Stimulated activated CD4-positive, alpha-beta T cell treated with anti-CD3 and anti-CD28 coated beads, TNF-alpha, amount 100 ng/mL, for 48 hours (primary cell): ENCODE results near the gene LAMA1.
"Not testable (repeated sequence)": the region's sequence is repeated elsewhere in the genome, so short reads cannot be mapped to it uniquely, and the experiment has no call there.

Source experiments
- DNase-seq, 3 donors: peaks; one replicate each; pipeline ENCODE4 v3.0.0-alpha.2; 2020; ENCODE audit warnings: low read depth in 3 of 3

The LAMA1 gene, protein sequence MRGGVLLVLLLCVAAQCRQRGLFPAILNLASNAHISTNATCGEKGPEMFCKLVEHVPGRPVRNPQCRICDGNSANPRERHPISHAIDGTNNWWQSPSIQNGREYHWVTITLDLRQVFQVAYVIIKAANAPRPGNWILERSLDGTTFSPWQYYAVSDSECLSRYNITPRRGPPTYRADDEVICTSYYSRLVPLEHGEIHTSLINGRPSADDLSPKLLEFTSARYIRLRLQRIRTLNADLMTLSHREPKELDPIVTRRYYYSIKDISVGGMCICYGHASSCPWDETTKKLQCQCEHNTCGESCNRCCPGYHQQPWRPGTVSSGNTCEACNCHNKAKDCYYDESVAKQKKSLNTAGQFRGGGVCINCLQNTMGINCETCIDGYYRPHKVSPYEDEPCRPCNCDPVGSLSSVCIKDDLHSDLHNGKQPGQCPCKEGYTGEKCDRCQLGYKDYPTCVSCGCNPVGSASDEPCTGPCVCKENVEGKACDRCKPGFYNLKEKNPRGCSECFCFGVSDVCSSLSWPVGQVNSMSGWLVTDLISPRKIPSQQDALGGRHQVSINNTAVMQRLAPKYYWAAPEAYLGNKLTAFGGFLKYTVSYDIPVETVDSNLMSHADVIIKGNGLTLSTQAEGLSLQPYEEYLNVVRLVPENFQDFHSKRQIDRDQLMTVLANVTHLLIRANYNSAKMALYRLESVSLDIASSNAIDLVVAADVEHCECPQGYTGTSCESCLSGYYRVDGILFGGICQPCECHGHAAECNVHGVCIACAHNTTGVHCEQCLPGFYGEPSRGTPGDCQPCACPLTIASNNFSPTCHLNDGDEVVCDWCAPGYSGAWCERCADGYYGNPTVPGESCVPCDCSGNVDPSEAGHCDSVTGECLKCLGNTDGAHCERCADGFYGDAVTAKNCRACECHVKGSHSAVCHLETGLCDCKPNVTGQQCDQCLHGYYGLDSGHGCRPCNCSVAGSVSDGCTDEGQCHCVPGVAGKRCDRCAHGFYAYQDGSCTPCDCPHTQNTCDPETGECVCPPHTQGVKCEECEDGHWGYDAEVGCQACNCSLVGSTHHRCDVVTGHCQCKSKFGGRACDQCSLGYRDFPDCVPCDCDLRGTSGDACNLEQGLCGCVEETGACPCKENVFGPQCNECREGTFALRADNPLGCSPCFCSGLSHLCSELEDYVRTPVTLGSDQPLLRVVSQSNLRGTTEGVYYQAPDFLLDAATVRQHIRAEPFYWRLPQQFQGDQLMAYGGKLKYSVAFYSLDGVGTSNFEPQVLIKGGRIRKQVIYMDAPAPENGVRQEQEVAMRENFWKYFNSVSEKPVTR (N-terminal part only)

DNA sequence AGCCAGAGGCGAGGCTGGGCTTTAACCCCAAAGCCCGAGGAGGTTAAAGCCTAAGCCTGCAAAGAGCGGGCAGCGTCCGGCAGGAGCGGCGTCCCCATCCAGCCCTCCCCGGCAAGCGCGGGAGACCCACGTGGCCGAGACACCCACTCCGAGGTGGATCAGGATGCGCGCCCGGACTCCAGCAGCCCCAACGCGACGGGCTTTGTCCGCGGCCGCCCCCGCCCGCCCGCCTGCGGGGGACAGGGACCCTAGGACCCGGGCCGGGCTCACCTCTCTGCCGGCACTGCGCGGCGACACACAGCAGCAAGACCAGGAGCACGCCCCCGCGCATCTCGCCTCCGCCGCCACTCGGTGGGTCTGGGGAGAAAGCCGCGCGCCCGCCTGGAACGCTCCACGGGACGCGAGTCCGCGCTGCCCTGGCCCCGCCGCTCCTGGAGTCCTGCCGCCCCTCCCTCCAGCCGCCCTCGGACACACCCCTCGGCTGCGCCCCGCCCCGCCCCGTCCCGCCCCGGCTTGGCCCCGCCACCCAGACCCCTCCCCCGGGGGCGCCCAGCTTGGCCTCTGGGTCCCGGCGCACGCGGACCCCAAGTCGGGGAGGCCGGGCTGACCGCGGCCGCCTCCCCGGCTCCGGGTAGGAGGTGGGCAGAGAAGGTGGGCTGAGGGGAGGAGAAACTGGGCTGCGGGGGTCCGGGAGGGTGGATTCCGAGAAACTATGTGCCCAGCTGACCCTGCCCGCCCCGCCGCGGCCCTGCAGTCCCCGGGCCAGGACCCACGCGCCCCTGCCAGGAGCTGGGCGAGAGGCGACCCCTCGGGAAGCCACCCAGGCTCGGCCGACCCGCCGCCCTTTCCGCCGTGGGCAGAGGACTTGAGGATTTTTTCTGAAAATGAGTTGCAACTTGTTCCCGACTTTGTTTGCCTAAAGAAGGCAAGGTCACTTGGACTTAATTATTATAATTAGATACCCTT lies at the start of gene LAMA1:
TSS of gene LAMA1 (minus strand) at position 408 of the 966 bp plus-strand sequence. CDS start at position 331, 77 bp downstream.
- DNase-seq, result no peak

DNA sequence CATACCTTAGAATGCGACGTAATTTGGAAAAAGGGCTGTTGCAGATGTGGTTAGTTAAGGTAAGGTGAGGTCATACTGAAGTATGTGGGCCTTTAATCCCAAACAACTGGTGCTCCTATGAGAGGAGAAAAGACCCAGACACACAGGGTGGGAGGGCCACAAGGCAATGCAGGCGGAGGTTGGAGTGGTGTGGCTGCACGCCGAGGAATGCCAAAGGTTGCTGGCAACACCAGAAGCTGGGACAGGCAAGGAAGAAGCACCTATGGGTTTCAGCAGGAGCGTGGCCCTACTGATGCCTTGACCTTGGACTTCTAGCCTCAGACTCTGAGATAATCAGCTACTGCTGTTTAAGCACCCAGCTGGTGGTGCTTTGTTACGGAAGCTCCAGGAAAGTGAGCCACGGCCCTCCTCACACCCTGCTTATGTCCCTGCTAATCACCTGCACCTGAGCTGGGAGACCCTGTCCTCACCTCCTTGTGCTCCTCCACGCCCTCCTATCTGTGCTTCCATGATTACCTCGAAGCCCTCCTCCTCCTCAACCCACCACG lies 48.3 kb upstream of the LAMA1 start:
- DNase-seq, result no peak

DNA sequence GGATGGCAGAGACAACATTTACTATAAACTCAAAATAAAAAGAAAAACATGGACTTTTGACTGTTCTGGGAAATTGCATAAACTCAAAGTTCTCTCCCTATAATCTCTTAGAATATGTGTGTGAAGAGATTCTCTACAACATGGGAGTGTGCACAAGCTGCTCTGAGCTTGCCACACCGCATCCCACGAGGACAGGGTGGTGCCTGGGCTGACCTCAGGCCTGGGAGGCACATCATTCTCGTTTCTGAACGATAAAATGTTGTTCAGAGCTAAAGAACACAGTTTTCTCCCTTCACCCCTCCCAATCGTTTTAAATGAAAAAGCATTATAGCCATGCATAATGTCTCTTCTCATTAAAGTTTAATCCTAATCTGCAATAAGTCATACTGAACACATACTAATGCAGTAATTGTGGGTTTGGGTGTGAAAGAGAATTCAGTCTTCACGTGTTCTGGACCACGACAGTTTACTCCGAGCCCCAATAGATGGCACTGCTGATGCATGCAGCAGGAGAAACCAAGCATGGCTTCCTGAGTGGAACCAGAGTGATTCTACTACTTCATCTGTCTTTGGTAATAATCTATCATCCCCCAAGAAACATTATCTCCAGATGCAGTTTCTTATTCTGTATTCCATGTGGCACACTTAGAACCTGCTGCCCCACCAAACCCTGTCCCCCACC lies 46.9 kb upstream of the LAMA1 start:
- DNase-seq, result no peak

DNA sequence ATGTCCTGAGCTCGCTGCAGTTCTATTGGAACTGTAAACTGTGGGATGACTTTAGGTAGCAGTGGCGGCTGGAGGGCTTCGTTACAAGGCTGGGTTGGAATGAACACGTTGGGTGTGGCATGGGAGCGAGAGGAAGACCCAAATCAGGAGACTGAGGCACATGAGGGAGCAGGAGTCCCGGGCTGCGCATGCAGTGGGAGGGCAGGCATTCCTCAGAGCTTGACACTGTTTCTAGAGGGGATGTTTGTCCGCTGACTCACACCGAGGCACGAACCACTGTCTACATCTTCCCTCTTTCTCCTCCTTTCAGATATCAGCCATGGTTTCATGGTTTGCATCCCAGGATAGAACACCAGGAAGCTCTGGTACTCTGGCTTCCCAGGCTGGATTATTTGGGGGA lies 40.6 kb upstream of the LAMA1 start:
- no peak for DNase-seq

DNA sequence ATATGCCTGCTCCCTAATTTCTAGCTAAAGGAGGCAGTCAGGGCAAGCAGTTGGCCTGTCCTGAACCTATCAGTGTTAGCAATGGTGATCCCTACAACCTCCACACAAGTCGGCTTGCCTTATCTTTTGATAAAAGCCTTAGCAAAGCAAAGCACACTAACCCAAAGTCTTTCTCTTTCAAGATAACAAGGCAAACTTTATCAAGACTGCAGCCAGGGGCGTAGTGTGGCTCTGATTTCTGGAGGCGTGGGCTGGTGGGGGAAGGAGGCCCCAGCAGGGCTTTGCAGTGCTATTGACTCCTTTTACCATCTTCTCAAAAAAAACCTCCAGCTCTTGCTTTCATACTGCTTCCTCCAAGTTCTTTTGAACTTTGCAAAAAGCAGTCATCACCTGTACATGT lies 40.2 kb upstream of the LAMA1 start:
- no peak for DNase-seq

DNA sequence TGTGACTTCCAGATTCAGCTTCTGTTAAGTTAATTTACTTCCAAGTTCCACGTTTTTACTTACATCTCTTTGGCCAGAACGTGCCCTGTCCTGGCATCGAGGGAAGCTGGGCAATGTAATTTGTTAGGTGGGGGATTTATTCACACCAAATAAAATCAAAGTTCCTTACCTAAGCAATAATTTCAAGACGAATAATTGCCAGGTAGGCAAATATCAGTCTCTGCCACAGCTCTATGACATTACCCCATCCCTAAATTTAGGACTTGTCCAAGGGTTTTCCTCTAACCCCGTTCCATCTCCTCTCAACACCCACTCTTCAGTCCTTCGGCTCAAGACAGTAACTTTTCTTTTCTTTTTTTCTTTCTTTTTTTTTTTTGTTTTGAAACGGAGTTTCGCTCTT lies 38.3 kb upstream of the LAMA1 start:
- DNase-seq, result no peak

DNA sequence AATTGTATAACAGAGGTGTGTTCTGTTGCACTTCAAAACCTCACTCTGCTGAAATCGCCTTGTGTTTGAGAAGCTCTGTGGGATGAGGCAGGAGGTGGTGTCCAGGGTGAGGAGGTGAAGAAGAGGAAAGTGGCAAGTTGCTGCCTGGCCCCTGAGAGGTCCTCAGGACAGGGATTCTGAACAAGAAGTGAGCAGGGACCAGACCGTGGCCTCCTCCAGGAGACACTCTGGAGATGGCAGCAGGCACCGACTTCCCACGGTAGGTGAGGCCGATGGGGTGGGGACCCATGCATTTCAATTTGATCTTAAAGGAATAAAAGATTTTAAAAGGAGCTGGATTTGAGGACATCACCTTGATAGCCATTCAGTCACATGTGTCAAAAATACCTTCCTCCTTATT lies 37.5 kb upstream of the LAMA1 start:
- DNase-seq, result no peak

DNA sequence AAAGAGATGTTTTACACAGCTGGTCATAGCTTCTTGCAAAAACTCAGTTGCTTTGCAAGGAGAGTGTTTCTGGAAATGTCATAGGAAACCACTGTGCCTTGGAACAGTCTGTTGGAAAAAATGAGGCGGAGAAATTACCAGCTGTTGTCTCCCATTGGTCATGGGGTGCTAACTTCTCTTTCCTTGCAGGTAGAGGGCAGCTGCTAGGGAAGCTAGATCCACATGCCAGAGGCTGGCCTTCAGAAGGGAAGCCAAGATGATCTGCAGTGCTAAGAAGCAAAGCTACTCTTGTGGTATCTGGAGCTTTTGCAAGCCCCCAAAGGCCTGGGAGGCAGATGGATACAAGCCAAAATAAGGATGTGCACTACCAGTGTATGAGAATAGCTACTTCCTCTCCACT lies 34.8 kb upstream of the LAMA1 start:
- no peak for DNase-seq

DNA sequence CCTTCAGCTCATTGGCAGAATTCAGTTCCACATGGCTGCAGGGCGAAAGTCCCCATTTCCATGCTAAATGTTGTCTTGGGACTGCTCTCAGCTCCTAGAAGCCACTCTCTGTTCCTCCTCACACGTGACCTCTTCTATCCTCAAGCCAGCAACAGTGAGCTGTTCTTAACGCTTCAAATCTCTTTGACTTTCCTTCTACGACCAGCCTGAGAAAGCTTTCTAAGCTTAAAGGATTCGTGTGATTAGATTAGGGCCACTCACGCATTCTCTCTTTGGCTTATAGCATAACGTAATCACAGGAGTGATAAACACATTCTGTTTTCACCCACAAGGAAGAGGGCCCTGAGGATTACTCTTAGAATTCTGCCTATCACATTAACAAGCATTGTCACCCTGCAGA lies 29.8 kb upstream of the LAMA1 start:
- no peak for DNase-seq

DNA sequence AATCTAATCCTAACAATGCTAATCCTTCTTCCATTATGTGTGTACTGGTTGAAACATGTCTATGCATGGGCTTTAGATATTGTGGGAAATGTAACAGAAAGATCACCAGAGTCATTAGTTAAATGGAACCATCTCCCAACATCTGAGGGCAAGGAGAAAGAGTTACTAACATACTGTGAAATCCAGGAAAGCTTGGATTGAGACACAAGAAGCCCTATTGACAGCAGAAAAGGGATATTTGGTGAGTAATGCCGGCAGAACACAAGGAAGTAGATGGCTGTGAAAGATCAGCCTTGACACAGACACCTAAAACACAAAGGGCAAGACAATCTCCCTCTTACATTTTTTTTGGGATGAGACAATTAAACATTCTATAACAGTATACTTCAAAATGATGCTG lies 28.5 kb upstream of the LAMA1 start:
- DNase-seq, result no peak

DNA sequence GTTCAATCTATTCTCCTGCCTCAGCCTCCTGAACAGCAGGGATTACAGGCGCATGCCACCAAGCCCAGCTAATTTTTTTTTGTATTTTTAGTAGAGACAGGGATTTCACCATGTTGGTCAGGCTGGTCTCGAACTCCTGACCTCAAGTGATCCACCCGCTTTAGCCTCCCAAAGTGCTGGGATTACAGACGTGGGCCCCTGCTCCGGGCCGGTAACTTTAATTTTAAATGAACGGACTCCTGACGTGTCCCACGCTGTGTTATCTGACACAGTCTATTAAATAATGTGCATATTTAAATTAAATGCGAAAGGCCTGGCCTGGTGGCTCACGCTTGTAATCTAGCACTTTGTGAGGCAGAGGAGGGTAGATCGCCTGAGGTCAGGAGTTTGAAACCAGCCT lies 27.3 kb upstream of the LAMA1 start:
- DNase-seq, result not testable (repeated sequence)

DNA sequence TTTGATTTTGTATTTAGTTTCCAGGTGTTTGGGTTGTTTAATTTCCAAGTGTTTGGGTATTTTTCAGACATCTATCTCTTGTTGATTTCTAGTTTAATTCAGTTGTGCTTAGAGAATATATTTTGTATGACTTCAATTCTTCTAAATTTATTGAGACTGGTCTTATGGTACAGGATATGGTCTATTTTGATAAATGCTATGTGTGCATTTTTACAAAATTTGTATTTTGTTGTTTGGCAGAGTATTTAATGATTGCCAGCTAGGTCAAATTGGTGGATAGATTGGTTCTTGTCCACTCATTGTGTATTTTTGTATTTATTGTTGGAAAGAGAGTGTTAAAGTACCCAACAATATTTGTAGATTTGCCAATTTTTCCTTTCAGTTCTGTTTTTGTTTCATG lies 23.7 kb upstream of the LAMA1 start:
- DNase-seq, result no peak

DNA sequence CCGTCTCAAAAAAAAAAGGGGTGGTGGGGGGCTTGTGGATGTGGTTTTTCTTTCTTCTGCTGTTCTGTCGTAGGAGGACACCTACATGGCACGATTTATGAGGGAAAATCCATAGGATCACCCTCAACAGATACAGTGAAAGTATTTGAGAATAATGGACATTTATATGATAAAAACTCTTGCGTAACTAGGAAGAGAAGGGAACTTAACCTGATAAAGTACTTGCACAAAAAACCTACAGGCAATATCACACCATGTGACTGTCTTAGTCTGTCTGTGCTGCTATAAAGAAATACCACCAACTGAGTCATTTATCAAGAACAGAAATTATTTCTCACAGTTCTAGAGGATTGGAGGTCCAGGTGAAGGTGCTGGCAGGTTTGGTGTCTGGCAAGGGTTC lies 21.8 kb upstream of the LAMA1 start:
- DNase-seq, result no peak

DNA sequence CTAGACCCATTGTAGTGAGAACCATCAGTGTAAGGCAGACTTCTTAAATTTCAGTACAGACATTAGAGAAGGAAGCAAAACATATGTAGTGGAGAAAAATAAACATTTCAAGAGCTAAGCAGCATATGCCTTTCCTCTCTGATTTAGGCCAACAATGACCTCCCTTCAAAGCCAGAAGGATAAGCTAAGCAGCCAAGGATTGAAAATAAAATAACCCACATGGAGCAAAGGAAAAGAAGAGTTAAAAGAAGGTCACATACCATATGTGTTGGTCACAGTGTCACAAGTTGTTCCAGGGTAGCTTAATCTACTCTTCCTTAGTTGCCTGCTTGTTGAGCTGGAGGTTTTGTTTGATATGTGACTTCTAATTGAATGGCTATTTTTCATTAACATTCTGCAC lies 15.6 kb upstream of the LAMA1 start:
- no peak for DNase-seq

DNA sequence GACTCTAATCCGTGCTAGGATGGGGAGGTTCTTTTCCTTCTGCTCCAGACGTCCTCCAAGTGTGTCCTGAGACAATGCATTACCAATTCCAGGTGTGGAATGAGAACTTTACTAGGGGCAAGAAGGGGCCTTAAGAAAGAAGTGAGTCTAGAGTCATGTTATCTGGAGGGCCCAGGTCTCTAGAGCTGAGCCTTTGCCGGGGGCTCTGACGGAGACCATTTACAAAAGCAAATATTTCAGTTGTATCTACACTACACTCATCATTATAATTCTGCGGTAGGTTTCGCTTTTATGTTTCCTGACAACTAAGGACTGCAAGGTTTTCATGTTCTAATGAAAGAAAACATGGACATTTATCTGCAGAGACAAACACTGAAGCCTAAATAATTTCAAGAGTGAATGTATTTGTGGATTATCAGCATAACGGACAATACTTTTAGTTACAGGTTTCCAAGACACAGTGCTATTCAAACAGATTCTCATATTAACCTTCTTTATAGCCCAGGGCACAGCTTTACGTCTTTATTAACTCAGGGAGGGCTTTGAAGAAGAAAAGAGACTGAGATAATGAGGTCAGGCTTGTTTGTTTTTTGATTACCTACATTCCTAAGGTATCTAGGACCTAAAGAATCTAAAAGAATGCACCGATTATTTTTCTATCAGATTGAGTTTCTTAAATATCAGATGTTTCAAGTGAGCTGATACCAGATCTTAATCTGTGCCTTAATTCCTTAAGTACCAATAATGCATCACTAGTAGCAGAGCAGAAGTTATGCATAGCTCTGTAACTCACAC lies 15.0 kb upstream of the LAMA1 start:
- no peak for DNase-seq

DNA sequence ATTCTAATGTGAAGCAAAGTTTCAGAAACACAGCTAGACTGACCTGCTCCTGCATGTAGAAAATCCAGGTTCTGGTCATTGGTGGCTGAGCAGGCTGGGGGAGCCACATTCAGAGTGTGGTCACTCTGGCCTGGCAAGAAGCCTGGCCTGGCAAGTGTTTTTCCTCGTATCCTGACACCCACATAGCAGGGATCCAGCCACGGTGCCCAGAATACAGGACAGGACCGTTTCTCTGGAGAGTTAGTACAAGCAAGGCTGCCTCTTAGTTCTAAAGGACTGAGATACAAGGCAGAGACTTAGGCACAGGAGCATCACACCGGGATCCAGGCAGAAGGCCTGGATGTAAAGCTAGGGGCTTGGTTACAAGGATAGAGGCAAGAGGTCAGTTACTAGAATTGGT lies 4.8 kb upstream of the LAMA1 start:
- no peak for DNase-seq

DNA sequence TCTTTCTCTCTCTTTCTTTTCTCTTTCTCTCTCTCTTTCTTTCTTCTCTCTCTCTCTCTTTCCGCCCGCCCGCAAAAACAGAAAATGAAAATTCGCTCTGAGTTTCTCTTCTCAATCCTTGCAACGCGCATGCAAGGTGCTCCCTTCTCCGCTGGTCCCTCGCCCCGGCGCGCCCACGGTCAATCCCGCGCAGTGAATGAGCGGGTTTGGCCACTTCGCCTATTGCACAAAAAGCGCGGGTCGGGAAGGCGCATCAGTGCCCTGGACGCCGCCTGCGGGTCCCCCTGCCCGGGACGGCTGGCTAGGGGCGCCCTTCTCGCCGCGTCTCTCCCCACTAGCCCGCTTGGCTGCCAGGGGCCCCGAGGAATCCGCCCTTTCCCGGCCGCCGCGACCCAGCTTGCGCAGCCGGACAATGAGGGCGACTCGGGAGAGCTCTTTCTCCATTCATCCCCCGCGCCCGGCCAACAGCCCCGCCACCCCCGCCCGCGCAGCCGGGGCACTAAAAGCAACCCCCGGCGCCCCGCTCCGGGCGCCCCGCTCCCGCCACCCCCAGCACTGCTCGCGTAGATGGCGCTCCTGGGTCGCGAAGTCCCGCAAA lies 706 bp downstream of the LAMA1 start:
- DNase-seq, result no peak

DNA sequence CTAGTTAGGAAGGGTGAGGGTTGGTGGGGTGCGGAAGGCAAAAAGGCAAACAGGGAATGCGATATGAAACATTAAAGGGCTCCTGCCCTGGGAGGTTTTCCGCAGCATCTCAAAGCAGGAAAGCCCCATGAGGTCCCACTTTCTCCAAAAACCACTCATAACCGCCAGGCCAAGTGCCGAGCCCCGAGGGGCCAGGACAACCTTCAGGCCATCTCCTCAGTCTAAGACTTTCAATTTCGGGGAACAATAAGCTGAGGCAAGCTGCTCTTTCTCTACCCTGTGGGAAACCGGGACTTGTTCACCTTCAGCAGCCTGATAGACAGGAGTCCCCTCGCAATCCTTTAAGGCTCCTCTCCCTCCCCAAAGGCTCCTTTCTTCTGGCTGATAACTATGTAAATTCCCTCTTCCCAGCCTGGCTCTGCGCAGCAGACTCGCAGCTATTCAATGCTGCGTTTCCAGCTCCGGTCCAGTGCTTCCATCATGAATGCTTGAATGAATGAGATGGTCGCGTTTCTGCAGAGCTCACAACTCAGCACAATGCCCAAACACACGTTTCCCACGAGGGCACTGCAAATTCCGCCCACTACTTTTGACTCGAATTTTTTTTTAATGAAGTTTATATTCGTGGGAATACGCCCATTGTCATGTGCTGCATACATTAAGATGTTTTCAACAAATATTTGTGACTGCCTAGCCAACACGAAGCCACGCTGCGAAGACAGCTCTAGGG lies 1.4 kb downstream of the LAMA1 start:
- DNase-seq, result no peak
